CD4-positive, alpha-beta T cell treated with Interleukin-6 for 4 hours (primary cell): ENCODE measurements around the gene CYB5RL.
A peak's percentile ranks its signal among the peaks of the same experiment; 100 is the strongest.
"Not testable (repeated sequence)": the region's sequence is repeated elsewhere in the genome, so short reads cannot be mapped to it uniquely, and the experiment has no call there.

Experiments
- DNase-seq: peaks from one replicate; pipeline ENCODE4 v3.0.0-alpha.2; 2020; ENCODE audit warnings: mixed read lengths

The CYB5RL gene

GRCh38 chr1:54180701-54181360 lies 19.0 kb downstream of the CYB5RL start:
- DNase-seq, result no peak

- DNase-seq, result no peak
Observed at GRCh38 chr1:54178296-54179070, 21.3 kb downstream of the CYB5RL start.

- no peak for DNase-seq
Observed at GRCh38 chr1:54177726-54178125, 22.1 kb downstream of the CYB5RL start.

GRCh38 chr1:54176621-54177327 lies 23.1 kb downstream of the CYB5RL start:
- DNase-seq, result no peak

GRCh38 chr1:54174106-54174505 lies 25.7 kb downstream of the CYB5RL start:
- DNase-seq, result no peak

- no peak for DNase-seq
Observed at GRCh38 chr1:54173681-54174080, 26.1 kb downstream of the CYB5RL start.

GRCh38 chr1:54172614-54173599 lies 26.9 kb downstream of the CYB5RL start:
- no peak for DNase-seq

GRCh38 chr1:54171606-54172005 lies 28.2 kb downstream of the CYB5RL start:
- no peak for DNase-seq

- DNase-seq, result peak; percentile 7
Observed at GRCh38 chr1:54171016-54171415, 28.8 kb downstream of the CYB5RL start.

- DNase-seq, result no peak
Observed at GRCh38 chr1:54169068-54169467, 30.8 kb downstream of the CYB5RL start.

- no peak for DNase-seq
Observed at GRCh38 chr1:54168206-54168965, 31.4 kb downstream of the CYB5RL start.

GRCh38 chr1:54167422-54168139 lies 32.2 kb downstream of the CYB5RL start:
- DNase-seq, result no peak

- not testable (repeated sequence) for DNase-seq
Observed at GRCh38 chr1:54166357-54166756, 33.5 kb downstream of the CYB5RL start.

- DNase-seq, result no peak
Observed at GRCh38 chr1:54165146-54165545, 34.7 kb downstream of the CYB5RL start.

- no peak for DNase-seq
Observed at GRCh38 chr1:54163573-54163972, 36.3 kb downstream of the CYB5RL start.

- no peak for DNase-seq
Observed at GRCh38 chr1:54163051-54163450, 36.8 kb downstream of the CYB5RL start.

GRCh38 chr1:54161495-54162168 lies 38.2 kb downstream of the CYB5RL start:
- no peak for DNase-seq

GRCh38 chr1:54160351-54160750 lies 39.5 kb downstream of the CYB5RL start:
- DNase-seq, result no peak

- DNase-seq, result no peak
Observed at GRCh38 chr1:54159733-54160316, 40.0 kb downstream of the CYB5RL start.

- no peak for DNase-seq
Observed at GRCh38 chr1:54158071-54158470, 41.8 kb downstream of the CYB5RL start.
